GM23338 (cell line): ENCODE results near the gene FOXF1. TPM values are rescaled to one million over a fixed set of nuclear protein-coding genes. Genes with fewer than 3 reads are reported as not detected.

ENCODE experiments used
- ATAC-seq: fragments of 200-7000 bp; cut with Tn5 transposase; 3 replicates; pipeline ENCODE4 v1.9.1; 2020
- DNase-seq: peaks from one replicate; pipeline ENCODE4 v3.0.0-alpha.2; 2015; ENCODE audit warnings: low spot score
- H2AFZ ChIP-seq: fragments of 200-600 bp; sonication (generic); 2 replicates; pipeline ENCODE4 v1.8.0; 2016; ENCODE audit warnings: antibody characterized with exemption, mild to moderate bottlenecking, moderate library complexity
- H3F3A ChIP-seq: fragments of 200-600 bp; sonication (generic); replicated peaks from 2 replicates; pipeline ENCODE4 v1.8.0; 2017; ENCODE audit warnings: antibody characterized with exemption, mixed run types, low read depth
- H3K27ac ChIP-seq: fragments of 200-600 bp; sonication (generic); 2 replicates; pipeline ENCODE4 v1.6.1; 2016; ENCODE audit warnings: low read depth
- H3K27me3 ChIP-seq: fragments of 200-600 bp; sonication (generic); 2 replicates; pipeline ENCODE4 v1.8.0; 2016; ENCODE audit warnings: mild to moderate bottlenecking, mixed run types, moderate library complexity; ENCODE audit not compliant: insufficient read depth
- H3K36me3 ChIP-seq: fragments of 200-600 bp; sonication (generic); 2 replicates; pipeline ENCODE4 v1.8.0; 2016; ENCODE audit warnings: mild to moderate bottlenecking; ENCODE audit not compliant: insufficient read depth
- H3K4me1 ChIP-seq: fragments of 200-600 bp; sonication (generic); 2 replicates; pipeline ENCODE4 v1.8.0; 2016; ENCODE audit warnings: mild to moderate bottlenecking, moderate library complexity; ENCODE audit not compliant: insufficient read depth
- H3K4me2 ChIP-seq: fragments of 200-600 bp; sonication (generic); 2 replicates; pipeline ENCODE4 v1.7.1; 2017; ENCODE audit warnings: mixed run types
- H3K4me3 ChIP-seq: fragments of 200-600 bp; sonication (generic); 2 replicates; pipeline ENCODE4 v1.6.1; 2016; ENCODE audit warnings: mixed run types
- H3K79me2 ChIP-seq: fragments of 200-600 bp; sonication (generic); replicated peaks from 2 replicates; pipeline ENCODE4 v1.8.0; 2017; ENCODE audit warnings: mild to moderate bottlenecking; ENCODE audit not compliant: insufficient read depth
- H3K9me2 ChIP-seq: fragments of 200-600 bp; sonication (generic); 2 replicates; pipeline ENCODE4 v1.8.0; 2017; ENCODE audit not compliant: insufficient read depth
- H4K20me1 ChIP-seq: fragments of 200-600 bp; sonication (generic); replicated peaks from 2 replicates; pipeline ENCODE4 v1.8.0; 2017; ENCODE audit warnings: mild to moderate bottlenecking; ENCODE audit not compliant: insufficient read depth
- H3K27ac Mint-ChIP-seq: 2 replicates; pipeline ENCODE4 v1.8.0; 2020; ENCODE audit warnings: inconsistent platforms, mild to moderate bottlenecking, moderate library complexity, mixed read lengths
- H3K27me3 Mint-ChIP-seq: 3 replicates; pipeline ENCODE4 v1.8.0; 2022; ENCODE audit warnings: low read depth, mild to moderate bottlenecking, moderate library complexity, mixed read lengths, inconsistent platforms; ENCODE audit not compliant: insufficient read depth, poor library complexity
- H3K36me3 Mint-ChIP-seq: 3 replicates; pipeline ENCODE4 v1.8.0; 2021; ENCODE audit warnings: low read depth, mild to moderate bottlenecking, inconsistent platforms, moderate library complexity, mixed read lengths
- H3K4me1 Mint-ChIP-seq: 3 replicates; pipeline ENCODE4 v1.8.0; 2020; ENCODE audit warnings: mild to moderate bottlenecking, inconsistent platforms, mixed read lengths
- H3K4me3 Mint-ChIP-seq: 3 replicates; pipeline ENCODE4 v1.8.0; 2021; ENCODE audit warnings: moderate library complexity, mild to moderate bottlenecking, inconsistent platforms, mixed read lengths
- H3K9me3 Mint-ChIP-seq: 3 replicates; pipeline ENCODE4 v1.8.0; 2020; ENCODE audit warnings: moderate library complexity, mild to moderate bottlenecking, inconsistent platforms, mixed read lengths
- CREB1 ChIP-seq: fragments of 250-450 bp; sonication (Bioruptor Pico); IDR thresholded peaks from 2 replicates; pipeline ENCODE4 v1.5.0; 2020; ENCODE audit warnings: low read depth, mild to moderate bottlenecking, moderate library complexity
- ETS1 ChIP-seq: IDR thresholded peaks from 2 replicates; pipeline ENCODE4 v1.6.1; 2016; ENCODE audit warnings: antibody characterized with exemption
- EZH2 ChIP-seq: fragments of 200-600 bp; sonication (generic); IDR thresholded peaks from one replicate; pipeline ENCODE4 v1.8.0; 2017; ENCODE audit warnings: antibody characterized with exemption, mild to moderate bottlenecking, low read depth; ENCODE audit not compliant: unreplicated experiment
- JUNB ChIP-seq: IDR thresholded peaks from one replicate; pipeline ENCODE4 v1.6.1; 2016; ENCODE audit warnings: antibody characterized with exemption; ENCODE audit not compliant: unreplicated experiment
- NANOG ChIP-seq: IDR thresholded peaks from 2 replicates; pipeline ENCODE4 v1.6.1; 2016; ENCODE audit warnings: antibody characterized with exemption, borderline replicate concordance
- POLR2AphosphoS5 ChIP-seq: IDR thresholded peaks from 2 replicates; pipeline ENCODE4 v1.6.1; 2016; ENCODE audit warnings: antibody characterized with exemption, low read depth
- REST ChIP-seq: IDR thresholded peaks from one replicate; pipeline ENCODE4 v1.6.1; 2018; ENCODE audit warnings: antibody characterized with exemption; ENCODE audit not compliant: unreplicated experiment
- STAT1 ChIP-seq: IDR thresholded peaks from one replicate; pipeline ENCODE4 v1.6.1; 2016; ENCODE audit warnings: antibody characterized with exemption; ENCODE audit not compliant: unreplicated experiment
- ZNF114 ChIP-seq: fragments of 250-450 bp; sonication (Bioruptor Pico); IDR thresholded peaks from 2 replicates; pipeline ENCODE4 v1.5.0; 2020; ENCODE audit warnings: mild to moderate bottlenecking, moderate library complexity
- ZNF331 ChIP-seq: fragments of 250-450 bp; sonication (Bioruptor Pico); IDR thresholded peaks from 2 replicates; pipeline ENCODE4 v1.5.0; 2020; ENCODE audit warnings: low read depth, mild to moderate bottlenecking, moderate library complexity
- ZNF462 ChIP-seq: fragments of 250-450 bp; sonication (Bioruptor Pico); IDR thresholded peaks from 2 replicates; pipeline ENCODE4 v1.5.0; 2020; ENCODE audit warnings: mild to moderate bottlenecking, moderate library complexity
- polyA plus RNA-seq: library from polyadenylated mRNA; unstranded; fragments of >200 nt; fragmentation: Nextera tagmentation; extraction: Ambion mirVana; gene quantifications from 2 replicates; pipeline ENCODE4 v1.2.1, GENCODE V29; 2016
- total RNA-seq: library from RNA; depleted of rRNA; stranded (reverse); fragments of >200 nt; shearing (Covaris generic); gene quantifications from 2 replicates; pipeline ENCODE4 v1.2.3, GENCODE V29; 2014

FOXF1 gene
- total and polyA plus RNA-seq, 2 experiments from 2014 or later, result 0.10 to 0.15 TPM

GRCh38 chr16:86481607-86482006 lies 28.7 kb upstream of the FOXF1 start:
- H3K36me3 ChIP-seq, result no peaks in the 10 kb centered on the region
- H3K27me3 Mint-ChIP-seq, result no peaks in the 10 kb centered on the region
- H3K27ac Mint-ChIP-seq, result no peak overlapping the region
- H3K27ac ChIP-seq, result no peak overlapping the region
- no peaks in the 10 kb centered on the region for H3K79me2 ChIP-seq
- no peak overlapping the region for H2AFZ ChIP-seq
- no peak for DNase-seq
- H3K4me1 Mint-ChIP-seq, result peaks cover 7% of the 10 kb centered on the region; the same call in 2 of the 3 replicates
- H4K20me1 ChIP-seq, result no peaks in the 10 kb centered on the region
- TF ChIP-seq ETS1 (no peak), ZNF331 (CRISPR knock-in tag) (no peak), POLR2AphosphoS5 (no peak), REST (no peak), ZNF114 (no peak), STAT1 (no peak), CREB1 (CRISPR knock-in tag) (no peak), JUNB (no peak), ZNF462 (CRISPR knock-in tag) (no peak), NANOG (no peak), EZH2 (no peak)
- no peaks in the 10 kb centered on the region for H3F3A ChIP-seq
- no peaks in the 10 kb centered on the region for H3K36me3 Mint-ChIP-seq
- no peak overlapping the region for H3K4me2 ChIP-seq
- H3K4me3 ChIP-seq, result no peak overlapping the region
- no peaks in the 10 kb centered on the region for H3K9me2 ChIP-seq
- H3K4me1 ChIP-seq, result no peaks in the 10 kb centered on the region
- peaks cover 14% of the 10 kb centered on the region for H3K9me3 Mint-ChIP-seq
- H3K27me3 ChIP-seq, result no peaks in the 10 kb centered on the region
- ATAC-seq, result no peak
- no peak overlapping the region for H3K4me3 Mint-ChIP-seq
